ENCODE measurements around the gene DMGDH.

The DMGDH gene

DNA sequence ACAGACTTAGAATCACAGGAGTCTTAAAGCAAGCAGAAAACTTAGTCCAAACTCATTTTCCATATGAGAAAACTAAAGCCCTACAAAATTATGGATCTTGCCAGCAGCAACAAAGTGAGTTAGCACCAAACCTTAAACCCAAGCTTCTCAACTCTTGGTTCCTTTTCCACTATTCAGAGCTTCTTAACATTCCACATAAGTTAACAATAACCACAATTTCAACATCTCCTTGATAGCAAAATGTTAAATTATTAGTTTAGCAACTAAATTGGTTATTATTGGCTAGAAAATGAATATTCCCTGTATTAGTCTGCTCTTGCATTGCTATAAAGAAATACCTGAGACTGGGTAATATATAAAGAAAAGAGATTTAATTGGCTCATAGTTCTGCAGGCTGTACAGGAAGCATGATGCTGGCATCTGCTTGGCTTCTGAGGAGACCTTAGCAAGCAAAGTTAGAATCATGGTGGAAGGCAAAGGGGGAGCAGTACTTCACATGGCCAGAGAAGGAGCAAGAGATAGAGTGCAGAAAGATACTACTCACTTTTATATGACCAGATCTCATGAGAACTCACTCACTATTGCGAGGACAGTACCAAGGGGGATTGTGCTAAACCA, 58.1 kb downstream of the DMGDH start:
- TF ChIP-seq YY1 (IDR thresholded peaks at IDR 0.05; ENCODE audit: low read depth): no peak
- no peak for TF ChIP-seq NFIC (IDR thresholded peaks at IDR 0.05)
- TF ChIP-seq TAF1 (IDR thresholded peaks at IDR 0.05; ENCODE audit: low read depth): no peak
- no peak for TF ChIP-seq RAD21 (IDR thresholded peaks at IDR 0.05; ENCODE audit: low read depth)
- TF ChIP-seq, protein P1, sequence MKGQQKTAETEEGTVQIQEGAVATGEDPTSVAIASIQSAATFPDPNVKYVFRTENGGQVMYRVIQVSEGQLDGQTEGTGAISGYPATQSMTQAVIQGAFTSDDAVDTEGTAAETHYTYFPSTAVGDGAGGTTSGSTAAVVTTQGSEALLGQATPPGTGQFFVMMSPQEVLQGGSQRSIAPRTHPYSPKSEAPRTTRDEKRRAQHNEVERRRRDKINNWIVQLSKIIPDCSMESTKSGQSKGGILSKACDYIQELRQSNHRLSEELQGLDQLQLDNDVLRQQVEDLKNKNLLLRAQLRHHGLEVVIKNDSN (IDR thresholded peaks at IDR 0.05): no peak
- TF ChIP-seq, protein P2, sequence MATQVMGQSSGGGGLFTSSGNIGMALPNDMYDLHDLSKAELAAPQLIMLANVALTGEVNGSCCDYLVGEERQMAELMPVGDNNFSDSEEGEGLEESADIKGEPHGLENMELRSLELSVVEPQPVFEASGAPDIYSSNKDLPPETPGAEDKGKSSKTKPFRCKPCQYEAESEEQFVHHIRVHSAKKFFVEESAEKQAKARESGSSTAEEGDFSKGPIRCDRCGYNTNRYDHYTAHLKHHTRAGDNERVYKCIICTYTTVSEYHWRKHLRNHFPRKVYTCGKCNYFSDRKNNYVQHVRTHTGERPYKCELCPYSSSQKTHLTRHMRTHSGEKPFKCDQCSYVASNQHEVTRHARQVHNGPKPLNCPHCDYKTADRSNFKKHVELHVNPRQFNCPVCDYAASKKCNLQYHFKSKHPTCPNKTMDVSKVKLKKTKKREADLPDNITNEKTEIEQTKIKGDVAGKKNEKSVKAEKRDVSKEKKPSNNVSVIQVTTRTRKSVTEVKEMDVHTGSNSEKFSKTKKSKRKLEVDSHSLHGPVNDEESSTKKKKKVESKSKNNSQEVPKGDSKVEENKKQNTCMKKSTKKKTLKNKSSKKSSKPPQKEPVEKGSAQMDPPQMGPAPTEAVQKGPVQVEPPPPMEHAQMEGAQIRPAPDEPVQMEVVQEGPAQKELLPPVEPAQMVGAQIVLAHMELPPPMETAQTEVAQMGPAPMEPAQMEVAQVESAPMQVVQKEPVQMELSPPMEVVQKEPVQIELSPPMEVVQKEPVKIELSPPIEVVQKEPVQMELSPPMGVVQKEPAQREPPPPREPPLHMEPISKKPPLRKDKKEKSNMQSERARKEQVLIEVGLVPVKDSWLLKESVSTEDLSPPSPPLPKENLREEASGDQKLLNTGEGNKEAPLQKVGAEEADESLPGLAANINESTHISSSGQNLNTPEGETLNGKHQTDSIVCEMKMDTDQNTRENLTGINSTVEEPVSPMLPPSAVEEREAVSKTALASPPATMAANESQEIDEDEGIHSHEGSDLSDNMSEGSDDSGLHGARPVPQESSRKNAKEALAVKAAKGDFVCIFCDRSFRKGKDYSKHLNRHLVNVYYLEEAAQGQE (IDR thresholded peaks at IDR 0.05; ENCODE audit: low read depth): no peak
- TF ChIP-seq EP300 (IDR thresholded peaks at IDR 0.05; ENCODE audit: borderline replicate concordance): no peak
- TF ChIP-seq TEAD4 (IDR thresholded peaks at IDR 0.05): no peak
- TF ChIP-seq CREB1 (IDR thresholded peaks at IDR 0.05; ENCODE audit: low read depth): no peak
- TF ChIP-seq CEBPB (IDR thresholded peaks at IDR 0.05): no peak
- no peak for TF ChIP-seq EGR1 (IDR thresholded peaks at IDR 0.05)
- no peak for TF ChIP-seq TCF12 (IDR thresholded peaks at IDR 0.05; ENCODE audit: low read depth)
- no peak for TF ChIP-seq ZBTB7A (IDR thresholded peaks at IDR 0.05; ENCODE audit: low read depth)
- no peak for TF ChIP-seq FOXM1 (IDR thresholded peaks at IDR 0.05; ENCODE audit: borderline replicate concordance, low read depth)
- TF ChIP-seq, protein P3, sequence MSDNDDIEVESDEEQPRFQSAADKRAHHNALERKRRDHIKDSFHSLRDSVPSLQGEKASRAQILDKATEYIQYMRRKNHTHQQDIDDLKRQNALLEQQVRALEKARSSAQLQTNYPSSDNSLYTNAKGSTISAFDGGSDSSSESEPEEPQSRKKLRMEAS (IDR thresholded peaks at IDR 0.05): no peak

DNA sequence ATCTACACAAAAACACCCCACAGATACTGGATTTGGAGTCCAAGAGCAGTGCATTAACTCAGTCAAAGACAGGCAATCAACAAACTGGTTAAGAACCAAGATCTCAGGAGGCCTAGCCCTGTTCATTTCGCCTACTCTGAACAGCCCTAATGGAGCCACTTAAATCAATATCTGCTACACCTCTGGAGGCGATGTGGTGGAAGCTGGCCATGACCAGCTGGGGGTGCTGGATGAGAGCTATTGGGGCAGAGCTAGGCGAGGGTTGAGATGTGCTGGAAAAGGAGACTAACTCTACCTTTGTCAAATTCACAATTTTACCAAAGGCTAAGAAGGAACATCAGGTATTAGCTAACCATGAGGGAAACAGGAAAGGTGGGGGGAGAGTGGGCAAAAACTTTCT, 61.1 kb downstream of the DMGDH start:
- TF ChIP-seq CEBPB (IDR thresholded peaks at IDR 0.05) (no peak), TAF1 (IDR thresholded peaks at IDR 0.05; ENCODE audit: low read depth) (no peak), EGR1 (IDR thresholded peaks at IDR 0.05) (no peak), FOXM1 (IDR thresholded peaks at IDR 0.05; ENCODE audit: borderline replicate concordance, low read depth) (no peak), NFIC (IDR thresholded peaks at IDR 0.05) (no peak), TCF12 (IDR thresholded peaks at IDR 0.05; ENCODE audit: low read depth) (no peak), CREB1 (IDR thresholded peaks at IDR 0.05; ENCODE audit: low read depth) (no peak), YY1 (IDR thresholded peaks at IDR 0.05; ENCODE audit: low read depth) (no peak), RAD21 (IDR thresholded peaks at IDR 0.05; ENCODE audit: low read depth) (no peak), EP300 (IDR thresholded peaks at IDR 0.05; ENCODE audit: borderline replicate concordance) (no peak), ZBTB7A (IDR thresholded peaks at IDR 0.05; ENCODE audit: low read depth) (no peak), TEAD4 (IDR thresholded peaks at IDR 0.05) (no peak)
- TF ChIP-seq, protein P1 (IDR thresholded peaks at IDR 0.05): no peak
- TF ChIP-seq, protein P3 (IDR thresholded peaks at IDR 0.05): no peak
- TF ChIP-seq, protein P2 (IDR thresholded peaks at IDR 0.05; ENCODE audit: low read depth): no peak

DNA sequence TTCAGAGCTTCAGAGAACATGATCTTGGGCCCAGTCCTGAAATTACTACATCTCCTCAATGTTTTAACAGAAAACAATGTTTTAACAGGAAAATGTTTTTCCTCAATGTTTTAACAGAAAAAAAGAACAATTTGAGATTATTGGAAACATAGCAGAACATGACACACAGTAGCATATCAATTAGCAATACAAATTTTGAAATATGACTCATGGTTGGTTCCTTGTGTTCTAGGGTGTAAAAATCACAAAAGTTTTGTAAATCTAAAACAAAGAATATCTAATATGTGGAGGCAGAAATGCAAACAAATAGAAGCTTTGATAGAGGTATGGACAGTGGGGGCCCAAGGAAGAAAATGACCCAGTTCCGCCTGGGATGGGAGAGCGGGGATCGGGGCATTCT, 61.6 kb downstream of the DMGDH start:
- no peak for TF ChIP-seq EGR1 (IDR thresholded peaks at IDR 0.05)
- TF ChIP-seq NFIC (IDR thresholded peaks at IDR 0.05): no peak
- no peak for TF ChIP-seq YY1 (IDR thresholded peaks at IDR 0.05; ENCODE audit: low read depth)
- no peak for TF ChIP-seq TEAD4 (IDR thresholded peaks at IDR 0.05)
- TF ChIP-seq, protein P2 (IDR thresholded peaks at IDR 0.05; ENCODE audit: low read depth): no peak
- TF ChIP-seq, protein P1 (IDR thresholded peaks at IDR 0.05): no peak
- TF ChIP-seq, protein P3 (IDR thresholded peaks at IDR 0.05): no peak
- no peak for TF ChIP-seq TAF1 (IDR thresholded peaks at IDR 0.05; ENCODE audit: low read depth)
- TF ChIP-seq CEBPB (IDR thresholded peaks at IDR 0.05): no peak
- no peak for TF ChIP-seq ZBTB7A (IDR thresholded peaks at IDR 0.05; ENCODE audit: low read depth)
- TF ChIP-seq RAD21 (IDR thresholded peaks at IDR 0.05; ENCODE audit: low read depth): no peak
- TF ChIP-seq FOXM1 (IDR thresholded peaks at IDR 0.05; ENCODE audit: borderline replicate concordance, low read depth): no peak
- no peak for TF ChIP-seq CREB1 (IDR thresholded peaks at IDR 0.05; ENCODE audit: low read depth)
- TF ChIP-seq EP300 (IDR thresholded peaks at IDR 0.05; ENCODE audit: borderline replicate concordance): no peak

Measured in Ishikawa (cell line).